Body of pancreas (tissue), 4 donors: ENCODE results near the gene TNRC6C.

ENCODE experiments used
- POLR2A ChIP-seq, 3 donors: fragments of 450-650 bp; IDR thresholded peaks; one replicate each; pipeline ENCODE4 v1.6.1; 2016; ENCODE audit warnings: antibody characterized with exemption in 3 of 3, mild to moderate bottlenecking in 2 of 3
- TF ChIP-seq, protein P1 (sequence below), 7 experiments: fragments of 450-650 bp in 4 of 7; fragments of 200-600 bp in 3 of 7; sonication (generic) in 3 of 7; IDR thresholded peaks; one replicate each; pipeline ENCODE4 v1.5.1; 2016 to 2019; ENCODE audit warnings: antibody characterized with exemption in 7 of 7

DNA sequence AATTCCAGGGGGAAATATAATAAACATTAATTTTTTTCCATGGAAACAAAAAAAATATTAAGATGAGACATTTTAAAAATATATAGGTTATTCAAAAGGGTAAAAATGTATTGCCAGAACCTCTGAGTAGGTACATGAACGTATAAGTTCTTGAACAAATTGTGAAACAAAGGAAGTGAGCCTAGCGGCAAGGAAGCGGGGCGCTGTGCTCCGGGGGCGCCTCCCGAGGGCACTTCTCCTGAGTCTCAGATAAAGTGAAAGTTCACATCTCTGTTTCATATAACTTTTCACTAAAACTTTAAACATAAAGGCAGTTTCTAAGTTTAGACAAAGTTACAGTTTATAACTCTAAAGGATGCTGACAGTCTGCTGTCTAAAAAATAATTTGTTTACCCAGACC is 52.3 kb downstream of the TNRC6C start:
- TF ChIP-seq, protein P1, sequence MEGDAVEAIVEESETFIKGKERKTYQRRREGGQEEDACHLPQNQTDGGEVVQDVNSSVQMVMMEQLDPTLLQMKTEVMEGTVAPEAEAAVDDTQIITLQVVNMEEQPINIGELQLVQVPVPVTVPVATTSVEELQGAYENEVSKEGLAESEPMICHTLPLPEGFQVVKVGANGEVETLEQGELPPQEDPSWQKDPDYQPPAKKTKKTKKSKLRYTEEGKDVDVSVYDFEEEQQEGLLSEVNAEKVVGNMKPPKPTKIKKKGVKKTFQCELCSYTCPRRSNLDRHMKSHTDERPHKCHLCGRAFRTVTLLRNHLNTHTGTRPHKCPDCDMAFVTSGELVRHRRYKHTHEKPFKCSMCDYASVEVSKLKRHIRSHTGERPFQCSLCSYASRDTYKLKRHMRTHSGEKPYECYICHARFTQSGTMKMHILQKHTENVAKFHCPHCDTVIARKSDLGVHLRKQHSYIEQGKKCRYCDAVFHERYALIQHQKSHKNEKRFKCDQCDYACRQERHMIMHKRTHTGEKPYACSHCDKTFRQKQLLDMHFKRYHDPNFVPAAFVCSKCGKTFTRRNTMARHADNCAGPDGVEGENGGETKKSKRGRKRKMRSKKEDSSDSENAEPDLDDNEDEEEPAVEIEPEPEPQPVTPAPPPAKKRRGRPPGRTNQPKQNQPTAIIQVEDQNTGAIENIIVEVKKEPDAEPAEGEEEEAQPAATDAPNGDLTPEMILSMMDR (IDR thresholded peaks at IDR 0.05): no peak
- no peak for TF ChIP-seq POLR2A (IDR thresholded peaks at IDR 0.05)
